Testis (tissue), 2 donors: ENCODE measurements around the gene SMIM33.
"Not testable (repeated sequence)": the region's sequence is repeated elsewhere in the genome, so short reads cannot be mapped to it uniquely, and the experiment has no call there.

Experiments
- POLR2A ChIP-seq: fragments of 450-650 bp; IDR thresholded peaks from one replicate; pipeline ENCODE4 v1.6.1; 2017; ENCODE audit warnings: antibody characterized with exemption, mild to moderate bottlenecking, moderate library complexity
- TF ChIP-seq, protein P1 (sequence below), 3 experiments: fragments of 450-650 bp in 2 of 3; fragments of 200-600 bp in 1 of 3; sonication (generic) in 1 of 3; IDR thresholded peaks; one replicate each; pipeline ENCODE4 v1.5.1; 2016 to 2019; ENCODE audit warnings: antibody characterized with exemption in 3 of 3, mild to moderate bottlenecking in 2 of 3, moderate library complexity in 1 of 3

DNA sequence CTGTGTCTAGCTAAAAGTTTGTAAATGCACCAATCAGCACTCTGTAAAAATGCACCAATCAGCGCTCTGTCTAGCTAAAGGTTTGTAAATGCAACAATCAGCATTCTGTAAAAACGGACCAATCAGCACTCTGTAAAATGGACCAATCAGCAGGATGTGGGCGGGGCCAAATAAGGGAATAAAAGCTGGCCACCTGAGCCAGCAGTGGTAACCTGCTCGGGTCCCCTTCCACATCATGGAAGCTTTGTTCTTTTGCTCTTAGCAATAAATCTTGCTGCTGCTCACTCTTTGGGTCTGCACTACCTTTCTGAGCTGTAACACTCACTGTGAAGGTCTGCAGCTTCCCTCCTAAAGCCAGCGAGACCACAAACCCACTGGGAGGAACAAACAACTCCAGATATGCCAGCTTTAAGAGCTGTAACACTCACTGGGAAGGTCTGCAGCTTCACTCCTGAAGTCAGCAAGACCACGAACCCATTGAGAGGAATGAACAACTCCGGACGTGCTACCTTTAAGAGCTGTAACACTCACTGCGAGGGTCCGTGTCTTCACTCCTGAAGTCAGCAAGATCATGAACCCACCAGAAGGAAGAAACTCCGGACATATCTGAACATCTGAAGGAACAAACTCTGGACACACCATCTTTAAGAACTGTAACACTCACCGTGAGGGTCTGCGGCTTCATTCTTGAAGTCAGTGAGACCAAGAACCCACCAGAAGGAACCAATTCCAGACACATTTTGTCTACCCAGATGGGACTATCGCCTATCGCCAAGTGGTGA lies 32.4 kb downstream of the SMIM33 start:
- TF ChIP-seq, protein P1, sequence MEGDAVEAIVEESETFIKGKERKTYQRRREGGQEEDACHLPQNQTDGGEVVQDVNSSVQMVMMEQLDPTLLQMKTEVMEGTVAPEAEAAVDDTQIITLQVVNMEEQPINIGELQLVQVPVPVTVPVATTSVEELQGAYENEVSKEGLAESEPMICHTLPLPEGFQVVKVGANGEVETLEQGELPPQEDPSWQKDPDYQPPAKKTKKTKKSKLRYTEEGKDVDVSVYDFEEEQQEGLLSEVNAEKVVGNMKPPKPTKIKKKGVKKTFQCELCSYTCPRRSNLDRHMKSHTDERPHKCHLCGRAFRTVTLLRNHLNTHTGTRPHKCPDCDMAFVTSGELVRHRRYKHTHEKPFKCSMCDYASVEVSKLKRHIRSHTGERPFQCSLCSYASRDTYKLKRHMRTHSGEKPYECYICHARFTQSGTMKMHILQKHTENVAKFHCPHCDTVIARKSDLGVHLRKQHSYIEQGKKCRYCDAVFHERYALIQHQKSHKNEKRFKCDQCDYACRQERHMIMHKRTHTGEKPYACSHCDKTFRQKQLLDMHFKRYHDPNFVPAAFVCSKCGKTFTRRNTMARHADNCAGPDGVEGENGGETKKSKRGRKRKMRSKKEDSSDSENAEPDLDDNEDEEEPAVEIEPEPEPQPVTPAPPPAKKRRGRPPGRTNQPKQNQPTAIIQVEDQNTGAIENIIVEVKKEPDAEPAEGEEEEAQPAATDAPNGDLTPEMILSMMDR (IDR thresholded peaks at IDR 0.05) = not testable (repeated sequence)
- TF ChIP-seq POLR2A = not testable (repeated sequence)
